ENCODE measurements around the gene LIN9. TPM values are rescaled to one million over a fixed set of nuclear protein-coding genes. Genes with fewer than 3 reads are reported as not detected.

The LIN9 gene
- total RNA-seq, 2 experiments from 2014 or later: 1.3 to 1.5 TPM

DNA sequence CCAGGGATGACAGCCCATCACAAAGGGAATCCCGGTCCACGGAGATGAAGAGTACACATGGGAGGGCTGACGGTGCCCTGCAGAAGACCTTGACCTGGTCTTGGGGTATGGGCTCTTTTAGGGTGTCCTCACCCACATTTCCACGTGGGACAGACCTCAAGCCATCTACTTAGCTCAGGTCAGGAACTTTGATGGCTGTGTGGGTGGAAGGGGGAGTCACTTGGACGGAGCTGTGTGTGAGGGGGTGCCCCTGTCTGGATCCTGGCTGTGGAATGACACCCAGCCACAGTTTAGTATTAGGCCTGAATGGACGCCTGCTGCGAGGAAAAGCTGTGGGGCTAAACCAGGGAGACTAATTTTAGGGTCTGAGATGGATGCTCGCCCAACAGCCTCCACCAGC lies 96.4 kb downstream of the LIN9 start:
- Mint-ChIP-seq H3K4me3 (no peak overlapping the region), H3K27me3 (no peaks in the 10 kb centered on the region), H3K9me3 (no peaks in the 10 kb centered on the region), H3K4me1 (ENCODE audit: low read depth) (no peaks in the 10 kb centered on the region), H3K27ac (no peak overlapping the region), H3K36me3 (ENCODE audit: low read depth) (no peaks in the 10 kb centered on the region)
- no peak overlapping the region for H3K27ac ChIP-seq (ENCODE audit: low read depth in 1 of 2, low read length in 2 of 2)
- no peaks in the 10 kb centered on the region for H3K27me3 ChIP-seq (ENCODE audit: control insufficient read depth in 1 of 2, insufficient read depth in 2 of 2, low read length in 2 of 2)
- H3K9me3 ChIP-seq (ENCODE audit: control insufficient read depth in 1 of 2, insufficient read depth in 1 of 2, low read length in 2 of 2): no peaks in the 10 kb centered on the region
- DNase-seq (no peak), ATAC-seq (ENCODE audit: poor library complexity) (no peak)
- no peak overlapping the region for H3K4me3 ChIP-seq (ENCODE audit: low read length)
- CTCF ChIA-PET: no interaction called here
- TF ChIP-seq, protein P1, sequence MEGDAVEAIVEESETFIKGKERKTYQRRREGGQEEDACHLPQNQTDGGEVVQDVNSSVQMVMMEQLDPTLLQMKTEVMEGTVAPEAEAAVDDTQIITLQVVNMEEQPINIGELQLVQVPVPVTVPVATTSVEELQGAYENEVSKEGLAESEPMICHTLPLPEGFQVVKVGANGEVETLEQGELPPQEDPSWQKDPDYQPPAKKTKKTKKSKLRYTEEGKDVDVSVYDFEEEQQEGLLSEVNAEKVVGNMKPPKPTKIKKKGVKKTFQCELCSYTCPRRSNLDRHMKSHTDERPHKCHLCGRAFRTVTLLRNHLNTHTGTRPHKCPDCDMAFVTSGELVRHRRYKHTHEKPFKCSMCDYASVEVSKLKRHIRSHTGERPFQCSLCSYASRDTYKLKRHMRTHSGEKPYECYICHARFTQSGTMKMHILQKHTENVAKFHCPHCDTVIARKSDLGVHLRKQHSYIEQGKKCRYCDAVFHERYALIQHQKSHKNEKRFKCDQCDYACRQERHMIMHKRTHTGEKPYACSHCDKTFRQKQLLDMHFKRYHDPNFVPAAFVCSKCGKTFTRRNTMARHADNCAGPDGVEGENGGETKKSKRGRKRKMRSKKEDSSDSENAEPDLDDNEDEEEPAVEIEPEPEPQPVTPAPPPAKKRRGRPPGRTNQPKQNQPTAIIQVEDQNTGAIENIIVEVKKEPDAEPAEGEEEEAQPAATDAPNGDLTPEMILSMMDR (IDR thresholded peaks at IDR 0.05): no peak
- no peaks in the 10 kb centered on the region for H3K36me3 ChIP-seq (ENCODE audit: insufficient read depth, low read length)
- no peaks in the 10 kb centered on the region for H3K4me1 ChIP-seq (ENCODE audit: insufficient read depth, low read length)
- POLR2A ChIA-PET: interaction anchor here (0.6 kb wide), 1 partner anchor 973 kb away, joined by 3 read pairs; no protein-coding TSS in a partner anchor
- intact Hi-C loops (cut with DNase I, micrococcal nuclease): no loop called here

DNA sequence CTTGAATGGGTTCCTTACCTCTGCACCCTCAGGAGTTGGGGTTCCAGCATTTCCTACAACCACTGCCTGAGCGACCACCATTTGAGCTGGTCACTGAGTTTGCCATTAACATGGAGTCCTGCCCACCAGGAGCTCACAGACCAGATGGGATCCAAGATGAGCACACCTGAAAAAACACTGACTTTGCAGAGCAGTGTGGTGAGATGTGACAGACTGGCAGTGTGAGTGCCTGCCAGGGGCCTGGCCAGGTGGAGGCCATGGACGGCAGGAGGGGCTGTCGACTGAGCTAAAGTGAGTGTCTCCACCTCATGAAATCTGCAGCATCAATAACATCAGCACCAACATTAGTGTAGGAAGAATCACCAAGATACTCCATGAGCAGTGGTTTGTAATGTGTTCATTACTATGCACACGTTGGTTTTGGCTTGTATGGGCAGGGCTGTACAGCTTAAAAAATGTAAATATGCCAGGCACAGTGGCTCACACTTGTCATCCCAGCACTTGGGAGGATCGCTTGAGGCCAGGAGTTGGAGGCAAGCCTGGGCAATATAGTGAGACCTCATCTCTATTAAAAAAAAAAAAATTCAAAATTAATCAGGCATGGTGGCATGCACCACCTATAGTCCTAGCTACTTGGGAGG lies 97.7 kb downstream of the LIN9 start:
- TF ChIP-seq, protein P1 (IDR thresholded peaks at IDR 0.05): no peak
- Mint-ChIP-seq H3K36me3 (ENCODE audit: low read depth) (no peaks in the 10 kb centered on the region), H3K4me3 (no peak overlapping the region), H3K9me3 (no peaks in the 10 kb centered on the region), H3K4me1 (ENCODE audit: low read depth) (no peaks in the 10 kb centered on the region), H3K27ac (no peak overlapping the region), H3K27me3 (no peaks in the 10 kb centered on the region)
- DNase-seq: no peak
- Histone ChIP-seq H3K36me3 (ENCODE audit: insufficient read depth, low read length) (no peaks in the 10 kb centered on the region), H3K4me3 (ENCODE audit: low read length) (no peak overlapping the region), H3K27me3 (ENCODE audit: control insufficient read depth in 1 of 2, insufficient read depth in 2 of 2, low read length in 2 of 2) (no peaks in the 10 kb centered on the region), H3K9me3 (ENCODE audit: control insufficient read depth in 1 of 2, insufficient read depth in 1 of 2, low read length in 2 of 2) (no peaks in the 10 kb centered on the region), H3K27ac (ENCODE audit: low read depth in 1 of 2, low read length in 2 of 2) (no peak overlapping the region), H3K4me1 (ENCODE audit: insufficient read depth, low read length) (no peaks in the 10 kb centered on the region)
- CTCF ChIA-PET: interaction anchor here (1.2 kb wide), 1 partner anchor 122 kb away, joined by 3 read pairs; no protein-coding TSS in a partner anchor
- ATAC-seq (ENCODE audit: poor library complexity): no peak
- intact Hi-C loops (cut with DNase I, micrococcal nuclease): no loop called here
- POLR2A ChIA-PET: no interaction called here

DNA sequence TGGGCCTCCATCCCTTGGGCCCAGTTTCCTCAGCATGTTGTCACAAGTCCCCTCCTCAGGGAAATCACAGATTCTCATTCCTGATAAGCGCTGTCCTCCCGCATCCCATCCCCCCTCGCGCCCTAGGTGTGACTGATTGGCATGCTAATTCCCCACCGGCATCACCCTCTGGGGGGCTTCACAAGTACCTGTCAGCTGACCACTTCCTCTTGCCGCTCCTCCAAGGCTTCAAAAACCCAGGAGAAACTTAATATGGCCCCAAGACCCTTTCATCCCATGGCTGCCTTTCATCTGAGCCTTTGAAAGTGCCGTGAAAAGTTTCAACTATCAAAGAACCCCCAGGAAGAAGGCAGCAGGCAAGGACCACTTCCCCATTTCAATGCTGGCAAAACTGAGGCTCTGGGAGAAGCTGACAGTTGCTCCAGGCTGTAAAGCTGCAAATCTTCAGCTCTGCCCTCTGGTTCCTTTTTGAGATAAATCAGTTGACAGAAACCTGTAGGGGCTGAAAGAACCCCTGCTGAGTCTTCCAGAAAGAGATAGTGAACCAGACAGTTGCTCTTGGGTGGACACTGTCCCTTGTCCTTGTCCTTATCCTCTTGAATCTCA lies 98.3 kb downstream of the LIN9 start:
- Histone ChIP-seq H3K36me3 (ENCODE audit: insufficient read depth, low read length) (no peaks in the 10 kb centered on the region), H3K4me3 (ENCODE audit: low read length) (no peak overlapping the region), H3K9me3 (ENCODE audit: control insufficient read depth in 1 of 2, insufficient read depth in 1 of 2, low read length in 2 of 2) (no peaks in the 10 kb centered on the region), H3K4me1 (ENCODE audit: insufficient read depth, low read length) (no peaks in the 10 kb centered on the region), H3K27ac (ENCODE audit: low read depth in 1 of 2, low read length in 2 of 2) (no peak overlapping the region), H3K27me3 (ENCODE audit: control insufficient read depth in 1 of 2, insufficient read depth in 2 of 2, low read length in 2 of 2) (no peaks in the 10 kb centered on the region)
- POLR2A ChIA-PET: no interaction called here
- Mint-ChIP-seq H3K4me1 (ENCODE audit: low read depth) (no peaks in the 10 kb centered on the region), H3K9me3 (no peaks in the 10 kb centered on the region), H3K36me3 (ENCODE audit: low read depth) (no peaks in the 10 kb centered on the region), H3K27ac (no peak overlapping the region), H3K4me3 (no peak overlapping the region), H3K27me3 (no peaks in the 10 kb centered on the region)
- intact Hi-C loops (cut with DNase I, micrococcal nuclease): no loop called here
- DNase-seq (no peak), ATAC-seq (ENCODE audit: poor library complexity) (no peak)
- CTCF ChIA-PET: interaction anchor here (1.2 kb wide), 1 partner anchor 122 kb away, joined by 3 read pairs; no protein-coding TSS in a partner anchor
- TF ChIP-seq, protein P1 (IDR thresholded peaks at IDR 0.05): no peak

All from CD4-positive, alpha-beta T cell (primary cell).